ENCODE results near the gene USP19. TPM values are rescaled to one million over a fixed set of nuclear protein-coding genes. Genes with fewer than 3 reads are reported as not detected.

Gene USP19
- total RNA-seq, 4 donors from 2014 or later, result 71.6 to 151 (median 77.4) TPM

DNA sequence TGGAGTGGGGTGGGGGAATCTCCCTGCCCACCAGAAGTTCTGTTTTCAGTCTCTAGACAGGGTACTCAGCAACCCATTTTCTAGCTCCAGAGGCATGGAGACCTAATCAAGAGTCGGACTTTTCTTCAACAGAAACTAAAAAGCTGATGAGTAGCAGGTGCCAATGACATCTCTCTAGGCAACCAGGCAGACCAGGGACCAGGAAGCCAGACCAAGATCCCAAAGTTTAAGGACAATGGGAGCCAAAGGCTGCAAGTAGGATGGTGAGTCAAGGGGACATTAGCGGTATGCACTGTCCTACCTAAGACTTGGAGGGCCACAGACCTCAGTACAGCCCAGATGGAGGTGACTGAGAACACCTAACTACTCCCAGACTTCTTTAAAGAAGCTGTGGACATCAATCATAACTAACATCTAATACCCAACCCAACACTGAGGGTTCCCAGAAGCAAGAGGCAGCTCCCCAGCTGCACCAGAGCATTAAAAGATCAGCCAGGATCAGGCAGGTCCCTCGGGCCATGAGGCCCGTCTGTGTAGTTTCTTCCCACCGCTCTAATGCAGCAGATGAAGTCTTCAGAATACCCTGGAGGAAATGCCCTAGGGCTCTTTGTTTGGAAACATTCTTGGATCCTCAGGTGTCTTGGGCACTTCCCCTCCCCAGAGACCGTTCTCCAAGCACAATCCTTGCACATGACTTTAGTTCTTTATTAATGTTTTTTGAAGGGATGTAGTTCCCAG, 44.5 kb upstream of the USP19 start:
- peak overlapping the region; percentile 90 for H3K4me3 ChIP-seq (ENCODE audit: low read depth, poor library complexity, severe bottlenecking)
- WGBS, 2 donors, result 29 to 31% methylated on average over 6 of the region's 6 CpGs
- intact Hi-C loops (cut with DNase I; ENCODE audit: low total_unique reads), result loop anchor here (10.0 kb wide), 1 partner anchor 180 kb away; no protein-coding TSS in a partner anchor
- DNase-seq (ENCODE audit: low spot score in 2 of 2), result no peak
- TF ChIP-seq POLR2A (IDR thresholded peaks at IDR 0.05), result no peak
- TF ChIP-seq, protein P1, sequence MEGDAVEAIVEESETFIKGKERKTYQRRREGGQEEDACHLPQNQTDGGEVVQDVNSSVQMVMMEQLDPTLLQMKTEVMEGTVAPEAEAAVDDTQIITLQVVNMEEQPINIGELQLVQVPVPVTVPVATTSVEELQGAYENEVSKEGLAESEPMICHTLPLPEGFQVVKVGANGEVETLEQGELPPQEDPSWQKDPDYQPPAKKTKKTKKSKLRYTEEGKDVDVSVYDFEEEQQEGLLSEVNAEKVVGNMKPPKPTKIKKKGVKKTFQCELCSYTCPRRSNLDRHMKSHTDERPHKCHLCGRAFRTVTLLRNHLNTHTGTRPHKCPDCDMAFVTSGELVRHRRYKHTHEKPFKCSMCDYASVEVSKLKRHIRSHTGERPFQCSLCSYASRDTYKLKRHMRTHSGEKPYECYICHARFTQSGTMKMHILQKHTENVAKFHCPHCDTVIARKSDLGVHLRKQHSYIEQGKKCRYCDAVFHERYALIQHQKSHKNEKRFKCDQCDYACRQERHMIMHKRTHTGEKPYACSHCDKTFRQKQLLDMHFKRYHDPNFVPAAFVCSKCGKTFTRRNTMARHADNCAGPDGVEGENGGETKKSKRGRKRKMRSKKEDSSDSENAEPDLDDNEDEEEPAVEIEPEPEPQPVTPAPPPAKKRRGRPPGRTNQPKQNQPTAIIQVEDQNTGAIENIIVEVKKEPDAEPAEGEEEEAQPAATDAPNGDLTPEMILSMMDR (IDR thresholded peaks at IDR 0.05), result no peak

GRCh38 chr3:49163609-49164008, 43.0 kb upstream of the USP19 start:
- no peak overlapping the region for H3K4me3 ChIP-seq (ENCODE audit: low read depth, poor library complexity, severe bottlenecking)
- 94 to 97% methylated on average over 4 to 8 of the region's 8 CpGs for WGBS, 2 donors
- no peak for DNase-seq (ENCODE audit: low spot score in 2 of 2)
- TF ChIP-seq POLR2A (IDR thresholded peaks at IDR 0.05), result no peak
- intact Hi-C loops (cut with DNase I; ENCODE audit: low total_unique reads), result loop anchor here (10.0 kb wide), 1 partner anchor 179 kb away; no protein-coding TSS in a partner anchor

DNA sequence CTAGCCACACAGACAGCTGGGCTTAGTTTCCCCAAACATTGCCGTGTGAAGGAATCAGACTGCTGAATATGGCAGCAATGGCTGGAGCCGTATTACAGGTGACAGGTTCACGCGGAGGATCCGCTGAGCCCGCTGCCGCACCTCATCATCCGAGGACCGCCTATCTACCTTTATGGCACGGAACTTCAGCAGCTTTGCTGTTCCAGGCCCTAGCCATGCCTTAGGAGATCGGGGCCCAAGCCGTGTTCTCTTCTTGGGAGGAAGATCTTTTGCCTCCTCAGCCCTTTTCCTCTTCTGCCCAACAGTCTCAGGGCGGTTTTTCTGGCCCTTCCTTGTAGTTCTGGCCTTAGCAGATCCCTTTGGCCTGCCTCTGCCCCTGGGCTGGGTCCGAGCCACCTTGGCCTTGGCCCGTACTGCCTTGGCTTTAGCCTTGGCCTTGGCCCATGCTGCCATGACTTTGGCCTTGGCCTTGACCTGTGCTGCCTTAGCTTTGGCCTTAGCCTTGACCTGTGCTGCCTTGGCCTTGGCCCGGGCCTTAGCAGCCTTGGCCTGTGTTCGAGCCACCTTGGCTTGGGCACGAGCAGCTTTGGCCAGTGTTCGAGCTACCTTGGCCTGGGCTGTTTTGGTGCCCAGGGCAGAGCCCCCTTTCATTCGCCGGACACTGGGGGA, 42.3 kb upstream of the USP19 start:
- no peak overlapping the region for H3K4me3 ChIP-seq (ENCODE audit: low read depth, poor library complexity, severe bottlenecking)
- no peak for DNase-seq (ENCODE audit: low spot score in 2 of 2)
- no peak for TF ChIP-seq POLR2A (IDR thresholded peaks at IDR 0.05)
- TF ChIP-seq, protein P1 (IDR thresholded peaks at IDR 0.05), result no peak
- 94 to 95% methylated on average over 17 to 19 of the region's 21 CpGs for WGBS, 2 donors
- intact Hi-C loops (cut with DNase I; ENCODE audit: low total_unique reads), result loop anchor here (10.0 kb wide), 1 partner anchor 178 kb away; no protein-coding TSS in a partner anchor

DNA sequence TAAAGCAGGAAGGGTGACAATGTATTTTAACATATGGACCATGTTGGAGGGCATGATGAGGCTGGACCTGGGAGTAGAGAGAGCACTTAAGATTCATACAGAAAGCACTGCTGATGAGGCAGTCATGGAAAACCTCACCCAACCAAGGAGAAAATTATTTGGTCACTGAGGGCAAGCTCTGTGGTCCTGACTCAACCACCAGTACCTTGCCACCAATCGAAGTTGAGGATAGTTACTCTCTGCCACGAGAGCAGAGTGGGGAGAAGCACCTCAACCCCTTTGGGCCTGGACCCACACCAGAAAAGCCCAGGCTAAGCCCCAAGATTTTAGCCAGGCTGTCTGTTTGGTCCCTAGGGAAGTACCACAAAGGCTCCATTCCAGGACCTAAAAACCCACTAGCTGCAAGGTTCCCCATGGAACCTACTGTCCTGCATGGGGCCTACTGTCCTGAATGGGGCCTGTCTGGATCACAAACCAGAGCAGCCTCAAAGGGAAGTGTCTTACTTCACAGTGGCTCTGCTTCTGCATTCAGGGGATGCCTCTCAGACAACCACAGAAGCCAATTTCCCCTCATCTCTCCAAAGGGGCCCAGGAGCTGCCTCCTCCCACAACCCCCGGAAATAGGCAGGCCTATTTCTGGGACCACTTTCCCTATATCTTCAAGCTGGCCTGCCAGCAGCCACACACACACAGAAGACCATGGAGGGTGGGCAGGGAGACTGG, 41.3 kb upstream of the USP19 start:
- H3K4me3 ChIP-seq (ENCODE audit: low read depth, poor library complexity, severe bottlenecking), result no peak overlapping the region
- DNase-seq (ENCODE audit: low spot score in 2 of 2), result no peak
- intact Hi-C loops (cut with DNase I; ENCODE audit: low total_unique reads), result loop anchor here (10.0 kb wide), 1 partner anchor 177 kb away; no protein-coding TSS in a partner anchor
- WGBS, 2 donors, result 70 to 87% methylated on average over 3 of the region's 3 CpGs
- TF ChIP-seq POLR2A (IDR thresholded peaks at IDR 0.05), result no peak
- TF ChIP-seq, protein P1 (IDR thresholded peaks at IDR 0.05), result no peak

DNA sequence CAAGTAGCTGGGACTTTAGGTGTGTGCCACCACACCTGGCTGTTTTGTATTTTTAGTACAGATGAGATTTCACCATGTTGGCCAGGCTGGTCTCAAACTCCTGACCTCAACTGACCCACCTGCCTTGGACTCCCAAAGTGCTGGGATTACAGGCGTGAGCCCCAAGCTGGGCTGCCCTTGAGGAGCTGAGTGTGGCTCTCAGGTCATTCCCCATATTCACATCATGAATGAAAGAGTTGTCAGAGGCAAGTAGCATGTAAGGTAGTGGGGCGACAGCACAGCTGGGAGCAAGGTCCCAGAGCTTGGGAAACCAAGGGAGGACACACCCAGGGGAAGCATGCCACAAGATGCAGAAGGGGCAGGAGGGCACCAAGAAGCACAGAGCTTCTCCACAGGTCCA, 40.6 kb upstream of the USP19 start:
- intact Hi-C loops (cut with DNase I; ENCODE audit: low total_unique reads), result loop anchor here (10.0 kb wide), 1 partner anchor 176 kb away; no protein-coding TSS in a partner anchor
- DNase-seq (ENCODE audit: low spot score in 2 of 2), result no peak
- no peak overlapping the region for H3K4me3 ChIP-seq (ENCODE audit: low read depth, poor library complexity, severe bottlenecking)
- WGBS, 2 donors, result 96 to 100% methylated on average over 2 of the region's 2 CpGs
- TF ChIP-seq, protein P1 (IDR thresholded peaks at IDR 0.05), result no peak
- TF ChIP-seq POLR2A (IDR thresholded peaks at IDR 0.05), result no peak

GRCh38 chr3:49158792-49159191, 38.2 kb upstream of the USP19 start:
- DNase-seq (ENCODE audit: low spot score in 2 of 2), result no peak
- TF ChIP-seq, protein P1 (IDR thresholded peaks at IDR 0.05), result no peak
- TF ChIP-seq POLR2A (IDR thresholded peaks at IDR 0.05), result no peak
- 67 to 68% methylated on average over 2 of the region's 2 CpGs for WGBS, 2 donors
- intact Hi-C loops (cut with DNase I; ENCODE audit: low total_unique reads), result no loop called here
- H3K4me3 ChIP-seq (ENCODE audit: low read depth, poor library complexity, severe bottlenecking), result no peak overlapping the region

Data from lower leg skin (tissue), 4 donors.